Spinal cord (tissue), 10 donors: Measurements from ENCODE around the gene PLCL1. TPM values are rescaled to one million over a fixed set of nuclear protein-coding genes. Genes with fewer than 3 reads are reported as not detected.

Source experiments
- DNase-seq, 6 donors: peaks; one replicate each; pipeline versions ENCODE4 v3.0.0 to v3.0.0-alpha.2; 2013 to 2015; ENCODE audit warnings: low spot score in 6 of 6, low read depth in 4 of 6
- H3K27ac ChIP-seq: one replicate; pipeline ENCODE4 v1.5.1; 2013; ENCODE audit warnings: low read depth, low read length, control low read depth
- H3K27me3 ChIP-seq: one replicate; pipeline ENCODE4 v1.6.1; 2013; ENCODE audit warnings: low read length; ENCODE audit not compliant: control insufficient read depth, insufficient read depth
- H3K36me3 ChIP-seq: one replicate; pipeline ENCODE4 v1.6.1; 2013; ENCODE audit warnings: low read length; ENCODE audit not compliant: control insufficient read depth, insufficient read depth
- H3K4me1 ChIP-seq: one replicate; pipeline ENCODE4 v1.6.1; 2013; ENCODE audit warnings: low read length; ENCODE audit not compliant: control insufficient read depth, insufficient read depth
- H3K4me3 ChIP-seq: one replicate; pipeline ENCODE4 v1.5.1; 2013; ENCODE audit warnings: low read depth, low read length, control low read depth
- H3K9me3 ChIP-seq: one replicate; pipeline ENCODE4 v1.6.1; 2013; ENCODE audit warnings: low read length; ENCODE audit not compliant: control insufficient read depth, insufficient read depth
- WGBS: methylation state at CpG from one replicate; pipeline ENCODE4 v1.1.5; 2013; ENCODE audit warnings: missing lambda C conversion rate; ENCODE audit not compliant: insufficient coverage; 5-methylcytosine and 5-hydroxymethylcytosine counted together
- polyA plus RNA-seq, 2 donors: library from polyadenylated mRNA; unstranded; fragments of 120-200 nt; gene quantifications; one replicate each; pipeline ENCODE4 v1.2.1, GENCODE V29; 2013; ENCODE audit not compliant: insufficient read length in 2 of 2
- total RNA-seq, 2 donors: library from RNA; depleted of rRNA in 1 of 2; stranded (reverse); fragments of 120-200 nt in 1 of 2; fragments of >200 nt in 1 of 2; gene quantifications; one replicate each; pipeline versions ENCODE4 v1.2.3 to v1.2.4, GENCODE V29; 2013 to 2014
- donor health status: healthy.

PLCL1 gene
- total and polyA plus RNA-seq, 4 donors = 9.5 to 22.0 (median 13.5) TPM

GRCh38 chr2:197786010-197786877 is 18.1 kb upstream of the PLCL1 start:
- no peaks in the 10 kb centered on the region for H3K36me3 ChIP-seq
- H3K4me3 ChIP-seq = peak overlapping the region; percentile 24
- peaks cover 18% of the 10 kb centered on the region for H3K27me3 ChIP-seq
- 5% methylated on average over 60 of the region's 79 CpGs for WGBS
- no peak overlapping the region for H3K27ac ChIP-seq
- H3K9me3 ChIP-seq = no peaks in the 10 kb centered on the region
- DNase-seq = peak in 1 of 6 donors; percentile 28
- H3K4me1 ChIP-seq = peaks cover 14% of the 10 kb centered on the region

- no peaks in the 10 kb centered on the region for H3K9me3 ChIP-seq
- no peaks in the 10 kb centered on the region for H3K36me3 ChIP-seq
- no peak overlapping the region for H3K4me3 ChIP-seq
- no peaks in the 10 kb centered on the region for H3K27me3 ChIP-seq
- DNase-seq = peak in 2 of 6 donors; percentile 26 to 57
- WGBS = no CpG with 5 or more reads among the region's 1 CpG
- H3K4me1 ChIP-seq = no peaks in the 10 kb centered on the region
- no peak overlapping the region for H3K27ac ChIP-seq
Observed at GRCh38 chr2:197793456-197793855, 10.9 kb upstream of the PLCL1 start.

- H3K9me3 ChIP-seq = no peaks in the 10 kb centered on the region
- DNase-seq = no peak
- H3K4me1 ChIP-seq = no peaks in the 10 kb centered on the region
- H3K36me3 ChIP-seq = no peaks in the 10 kb centered on the region
- H3K4me3 ChIP-seq = no peak overlapping the region
- H3K27me3 ChIP-seq = no peaks in the 10 kb centered on the region
- no peak overlapping the region for H3K27ac ChIP-seq
Observed at GRCh38 chr2:197795277-197795676, 9.1 kb upstream of the PLCL1 start.

DNA sequence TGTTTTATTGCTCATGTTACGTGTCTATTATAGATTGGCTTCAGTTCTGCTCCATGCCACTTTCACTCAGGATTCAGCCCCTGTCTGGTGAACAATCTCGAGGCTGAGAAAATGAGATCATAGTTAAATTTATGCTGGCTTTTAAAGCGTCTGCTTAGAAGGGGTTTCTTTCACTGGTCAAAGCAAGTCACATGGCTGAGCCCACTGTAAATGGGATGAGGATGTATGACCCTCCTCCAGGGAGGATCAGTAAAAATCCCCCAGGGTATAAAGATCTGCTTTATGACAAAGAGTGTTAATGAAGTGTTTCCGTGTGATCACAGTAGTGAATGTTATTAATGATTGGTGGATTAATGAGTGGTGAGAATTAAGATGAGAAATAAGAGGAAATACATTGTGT is 6.2 kb upstream of the PLCL1 start:
- DNase-seq = peak in 1 of 6 donors; percentile 49
- no peak overlapping the region for H3K27ac ChIP-seq

GRCh38 chr2:197799068-197799467 is 5.3 kb upstream of the PLCL1 start:
- Histone ChIP-seq H3K27ac (no peak overlapping the region), H3K9me3 (no peaks in the 10 kb centered on the region), H3K4me3 (no peak overlapping the region), H3K27me3 (no peaks in the 10 kb centered on the region), H3K4me1 (peaks cover 2% of the 10 kb centered on the region), H3K36me3 (no peaks in the 10 kb centered on the region)
- peak in 1 of 6 donors; percentile 47 for DNase-seq
- WGBS = 0% methylated on average over 1 of the region's 3 CpGs

More for the DNA sequence above, 6.2 kb upstream of the PLCL1 start:
- WGBS = 16% methylated on average over 2 of the region's 4 CpGs
- H3K27me3 ChIP-seq = no peaks in the 10 kb centered on the region
- H3K36me3 ChIP-seq = no peaks in the 10 kb centered on the region
- H3K9me3 ChIP-seq = no peaks in the 10 kb centered on the region
- H3K4me3 ChIP-seq = no peak overlapping the region
- no peaks in the 10 kb centered on the region for H3K4me1 ChIP-seq

DNA sequence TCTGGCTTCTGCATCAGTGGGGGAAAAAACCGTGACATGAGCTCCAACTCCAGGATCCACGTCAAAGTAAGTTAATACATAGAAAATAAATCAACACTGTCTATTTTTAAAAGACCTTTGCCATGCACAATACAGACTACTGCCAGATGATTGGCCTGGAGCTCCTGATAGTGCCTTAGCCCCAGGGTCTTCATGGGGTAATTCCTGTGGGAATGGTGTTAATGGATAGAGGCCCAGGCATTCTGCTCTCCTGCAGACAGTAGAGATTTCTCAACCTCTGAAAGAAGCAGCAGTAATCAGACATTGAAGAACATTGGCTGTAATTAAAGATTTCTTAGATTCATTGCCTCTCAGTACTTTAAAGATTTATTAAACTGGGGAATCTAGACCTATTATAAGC is 4.3 kb upstream of the PLCL1 start:
- Histone ChIP-seq H3K4me1 (peaks cover 5% of the 10 kb centered on the region), H3K9me3 (no peaks in the 10 kb centered on the region), H3K27me3 (no peaks in the 10 kb centered on the region), H3K36me3 (no peaks in the 10 kb centered on the region), H3K4me3 (no peak overlapping the region), H3K27ac (no peak overlapping the region)
- no peak for DNase-seq
- no CpG with 5 or more reads among the region's 2 CpGs for WGBS

GRCh38 chr2:197801033-197801432 is 3.4 kb upstream of the PLCL1 start:
- no peaks in the 10 kb centered on the region for H3K36me3 ChIP-seq
- H3K9me3 ChIP-seq = no peaks in the 10 kb centered on the region
- no peak overlapping the region for H3K27ac ChIP-seq
- H3K4me3 ChIP-seq = no peak overlapping the region
- H3K27me3 ChIP-seq = no peaks in the 10 kb centered on the region
- H3K4me1 ChIP-seq = peaks cover 8% of the 10 kb centered on the region
- DNase-seq = no peak

DNA sequence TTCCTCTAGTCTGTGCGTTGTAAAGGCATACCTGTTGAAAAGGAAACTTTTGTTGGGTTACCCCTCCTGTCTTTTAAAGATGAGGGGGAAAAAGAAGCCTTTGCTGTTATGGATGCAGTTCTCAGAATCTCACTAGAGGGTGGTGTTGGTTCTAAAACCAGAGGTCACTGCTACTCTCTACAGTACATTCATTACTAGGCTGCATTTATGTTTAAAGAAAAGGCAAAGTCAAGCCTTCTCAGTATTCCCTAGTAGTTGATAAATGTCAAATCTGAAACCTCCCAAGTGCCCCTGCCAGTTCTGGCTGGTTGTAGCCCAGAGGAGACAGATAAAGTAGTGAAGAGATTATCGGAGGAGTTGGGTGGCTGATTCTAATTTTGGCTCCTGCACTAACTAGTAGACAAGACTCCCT is 1.4 kb upstream of the PLCL1 start:
- H3K4me1 ChIP-seq = peaks cover 8% of the 10 kb centered on the region
- no peak overlapping the region for H3K27ac ChIP-seq
- H3K36me3 ChIP-seq = no peaks in the 10 kb centered on the region
- H3K9me3 ChIP-seq = no peaks in the 10 kb centered on the region
- peak in 4 of 6 donors; percentile 49 to 93 (median 72) for DNase-seq
- WGBS = no CpG with 5 or more reads among the region's 2 CpGs
- no peak overlapping the region for H3K4me3 ChIP-seq
- no peaks in the 10 kb centered on the region for H3K27me3 ChIP-seq

DNA sequence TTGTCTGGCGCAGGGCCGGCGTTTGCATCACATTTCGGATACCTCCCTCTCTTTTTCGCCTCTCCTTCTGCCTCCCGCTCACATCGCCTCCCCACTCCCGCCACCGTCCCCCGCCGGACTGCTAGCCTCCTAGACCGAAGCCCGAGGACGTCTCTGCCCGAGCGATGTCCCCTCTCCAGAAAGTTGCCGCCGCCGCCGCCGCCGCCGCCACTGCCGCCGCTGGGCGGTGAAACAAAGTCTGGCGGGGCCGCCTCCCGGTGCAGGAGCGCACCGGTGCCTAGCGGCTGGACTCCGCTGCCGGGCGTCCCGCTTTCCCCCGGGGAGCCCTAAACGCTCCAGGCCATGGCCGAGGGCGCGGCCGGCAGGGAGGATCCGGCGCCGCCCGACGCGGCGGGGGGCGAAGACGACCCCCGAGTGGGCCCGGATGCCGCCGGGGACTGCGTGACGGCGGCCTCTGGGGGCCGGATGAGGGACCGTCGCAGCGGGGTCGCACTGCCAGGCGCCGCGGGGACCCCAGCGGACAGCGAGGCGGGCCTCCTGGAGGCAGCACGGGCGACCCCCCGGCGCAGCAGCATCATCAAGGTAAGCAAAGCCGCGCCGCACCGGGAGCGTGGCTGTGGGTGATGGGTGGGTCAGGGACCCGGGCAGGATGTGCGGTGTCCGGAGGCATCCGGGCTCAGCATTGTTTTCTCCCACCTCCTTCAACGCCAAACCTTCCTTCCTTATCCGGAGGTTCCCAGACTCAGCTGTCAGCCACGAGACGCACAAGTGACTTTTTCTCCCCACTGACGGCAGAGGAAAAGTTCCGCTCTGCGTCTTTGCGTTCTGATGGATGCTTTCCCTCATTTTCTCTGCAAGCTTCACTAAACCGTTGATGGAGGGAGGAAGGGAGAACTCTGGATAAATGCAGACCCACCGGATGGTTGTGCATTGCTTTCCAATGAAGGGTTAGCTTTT is 643 bp downstream of the PLCL1 start:
- peak in 3 of 6 donors; percentile 49 to 75 (median 68) for DNase-seq
- no peaks in the 10 kb centered on the region for H3K27me3 ChIP-seq
- under 1% methylated on average over 86 of the region's 92 CpGs for WGBS
- no peaks in the 10 kb centered on the region for H3K36me3 ChIP-seq
- peaks cover 8% of the 10 kb centered on the region for H3K4me1 ChIP-seq
- H3K4me3 ChIP-seq = peak overlapping the region; percentile 71
- H3K9me3 ChIP-seq = no peaks in the 10 kb centered on the region
- H3K27ac ChIP-seq = peak overlapping the region; percentile 58
